Fibroblast of the aortic adventitia (primary cell): ENCODE data around the gene LRP8. TPM values are rescaled to one million over a fixed set of nuclear protein-coding genes. Genes with fewer than 3 reads are reported as not detected.

Source experiments
- DNase-seq: peaks from one replicate; pipeline ENCODE4 v3.0.0-alpha.2; 2010; ENCODE audit warnings: low read depth
- H3K4me3 ChIP-seq: 2 replicates; pipeline ENCODE4 v1.5.1; 2011; ENCODE audit warnings: low read depth, mild to moderate bottlenecking, control low read depth, low read length, moderate library complexity
- CTCF ChIP-seq: IDR thresholded peaks from 2 replicates; pipeline ENCODE4 v1.5.1; 2011; ENCODE audit warnings: mild to moderate bottlenecking, low read length, control low read depth, inconsistent platforms; ENCODE audit not compliant: insufficient read depth
- total RNA-seq: library from RNA; depleted of rRNA; stranded (reverse); fragments of >200 nt; gene quantifications from 2 replicates; pipeline ENCODE4 v1.2.3, GENCODE V29; 2012; ENCODE audit warnings: low replicate concordance

LRP8 gene
- total RNA-seq, 1 donor = 13.6 TPM

- no peak overlapping the region for H3K4me3 ChIP-seq
- no peak for DNase-seq
- TF ChIP-seq CTCF = no peak
Measured at GRCh38 chr1:53359934-53360276, 32.0 kb upstream of the LRP8 start.

GRCh38 chr1:53359225-53359933, 31.5 kb upstream of the LRP8 start:
- TF ChIP-seq CTCF = no peak
- H3K4me3 ChIP-seq = no peak overlapping the region
- no peak for DNase-seq

- no peak for TF ChIP-seq CTCF
- no peak overlapping the region for H3K4me3 ChIP-seq
- no peak for DNase-seq
Measured at GRCh38 chr1:53356637-53357036, 28.8 kb upstream of the LRP8 start.

- no peak for DNase-seq
- TF ChIP-seq CTCF = no peak
- no peak overlapping the region for H3K4me3 ChIP-seq
Measured at GRCh38 chr1:53354119-53354518, 26.2 kb upstream of the LRP8 start.

- no peak for DNase-seq
- H3K4me3 ChIP-seq = no peak overlapping the region
- TF ChIP-seq CTCF = no peak
Measured at GRCh38 chr1:53352561-53352960, 24.7 kb upstream of the LRP8 start.

- TF ChIP-seq CTCF = no peak
Measured at GRCh38 chr1:53350853-53351767, 23.2 kb upstream of the LRP8 start.

More at GRCh38 chr1:53350853-53351767, 23.2 kb upstream of the LRP8 start:
- H3K4me3 ChIP-seq = no peak overlapping the region
- DNase-seq = no peak
